ENCODE measurements around the gene PLCH1. TPM values are rescaled to one million over a fixed set of nuclear protein-coding genes. Genes with fewer than 3 reads are reported as not detected.
A peak's percentile ranks its signal among the peaks of the same experiment; 100 is the strongest.

The PLCH1 gene
- total and polyA plus RNA-seq, 9 of the 15 experiments (the other 6 are each of a cell fraction or from before 2014, with no cell fraction given) = 0.17 to 0.62 (median 0.40) TPM

DNA sequence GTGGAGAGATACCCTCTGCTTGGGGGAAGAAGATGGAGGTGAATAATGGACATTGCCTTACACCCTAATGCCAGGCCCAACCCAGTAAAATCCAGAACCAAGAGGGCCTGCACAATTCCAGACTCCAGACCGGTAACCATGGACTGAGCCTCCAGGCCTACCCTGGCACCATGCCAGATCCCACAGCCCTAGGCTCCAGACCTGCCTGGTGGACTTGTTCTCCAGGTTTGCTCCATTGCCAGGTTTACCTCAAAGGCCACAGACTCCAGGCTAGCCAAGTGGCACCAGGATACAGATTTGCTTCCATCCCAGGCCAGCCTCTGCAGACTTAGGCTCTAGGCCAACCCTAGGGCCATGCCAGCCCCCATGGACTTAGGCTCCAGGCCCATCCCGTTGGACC, 14.0 kb downstream of the PLCH1 start:
- CTCF ChIA-PET (ENCODE audit: low intra/inter-chr PET ratio) = no interaction called here
- Histone ChIP-seq H2AFZ (ENCODE audit: low read depth, low read length) (no peak overlapping the region), H3K4me1 (replicated peaks in 1 of 2; ENCODE audit: control insufficient read depth in 2 of 2, insufficient read depth in 2 of 2, low read length in 2 of 2) (no peaks in the 10 kb centered on the region), H3K4me3 (no peak overlapping the region), H3K27me3 (ENCODE audit: control insufficient read depth in 2 of 2, insufficient read depth in 2 of 2, low read length in 2 of 2) (no peaks in the 10 kb centered on the region), H3K9me3 (replicated peaks; ENCODE audit: control insufficient read depth, insufficient read depth, low read depth, low read length) (no peaks in the 10 kb centered on the region), H4K20me1 (replicated peaks; ENCODE audit: control insufficient read depth, insufficient read depth, low read length) (no peaks in the 10 kb centered on the region), H3K9me1 (ENCODE audit: control insufficient read depth, insufficient read depth, low read length) (no peaks in the 10 kb centered on the region), H3K4me2 (ENCODE audit: insufficient read depth, low read length) (no peak overlapping the region), H3K36me3 (ENCODE audit: control insufficient read depth, insufficient read depth, low read length) (no peaks in the 10 kb centered on the region), H3K9ac (ENCODE audit: insufficient read depth in 1 of 2, low read depth in 2 of 2, low read length in 2 of 2) (no peak overlapping the region), H3K27ac (ENCODE audit: extremely low read depth, low read depth, low read length) (no peak overlapping the region), H3K79me2 (ENCODE audit: control insufficient read depth, insufficient read depth, low read length) (no peaks in the 10 kb centered on the region)
- ATAC-seq (no peak; the same call in 2 of the 3 replicates), FAIRE-seq (no peak), DNase-seq (ENCODE audit: extremely low read depth in 1 of 4, low spot score in 3 of 4) (no peak)
- intact Hi-C loops (cut with micrococcal nuclease) = no loop called here
- in situ Hi-C loops (cut with MboI) = no loop called here
- POLR2A ChIA-PET = no interaction called here
- TF ChIP-seq NFIX (CRISPR knock-in tag; IDR thresholded peaks at IDR 0.05; ENCODE audit: low read depth) (peak; percentile 77), NFIC (IDR thresholded peaks at IDR 0.05) (peak; percentile 97), RFX7 (CRISPR knock-in tag; IDR thresholded peaks at IDR 0.05) (no peak), GTF2E2 (tag; IDR thresholded peaks at IDR 0.05) (no peak)
- BruUV-seq (replicated peaks) = no TSS peak
- WGBS (ENCODE audit: insufficient coverage, low coverage, missing lambda C conversion rate) = 22% methylated on average over 2 of the region's 2 CpGs

DNA sequence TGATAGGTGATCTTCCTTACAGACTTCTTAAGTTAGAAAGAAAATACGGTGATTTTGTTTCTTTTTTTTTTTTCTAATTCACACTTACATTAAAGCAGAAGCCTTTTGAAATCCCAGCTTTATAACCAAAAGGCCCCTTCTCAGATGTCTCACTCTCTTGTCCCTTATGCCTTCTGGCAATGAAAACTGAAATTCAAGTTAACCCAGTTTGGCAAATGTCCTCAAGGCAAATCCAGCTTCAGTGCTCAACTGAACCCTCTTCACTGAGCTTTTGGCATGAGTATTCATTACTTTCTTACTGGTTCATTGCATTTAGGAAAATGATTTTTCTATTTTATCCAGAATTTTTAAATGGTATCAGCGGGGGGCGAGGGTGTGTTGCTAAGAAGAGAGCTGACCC, 17.0 kb downstream of the PLCH1 start:
- Histone ChIP-seq H3K27me3 (ENCODE audit: control insufficient read depth in 2 of 2, insufficient read depth in 2 of 2, low read length in 2 of 2) (no peaks in the 10 kb centered on the region), H3K9me1 (ENCODE audit: control insufficient read depth, insufficient read depth, low read length) (no peaks in the 10 kb centered on the region), H2AFZ (ENCODE audit: low read depth, low read length) (no peak overlapping the region), H3K4me3 (no peak overlapping the region), H3K79me2 (ENCODE audit: control insufficient read depth, insufficient read depth, low read length) (no peaks in the 10 kb centered on the region), H3K27ac (ENCODE audit: extremely low read depth, low read depth, low read length) (no peak overlapping the region), H3K9ac (ENCODE audit: insufficient read depth in 1 of 2, low read depth in 2 of 2, low read length in 2 of 2) (no peak overlapping the region), H3K4me2 (ENCODE audit: insufficient read depth, low read length) (no peak overlapping the region), H3K36me3 (ENCODE audit: control insufficient read depth, insufficient read depth, low read length) (no peaks in the 10 kb centered on the region), H3K9me3 (replicated peaks; ENCODE audit: control insufficient read depth, insufficient read depth, low read depth, low read length) (no peaks in the 10 kb centered on the region), H4K20me1 (replicated peaks; ENCODE audit: control insufficient read depth, insufficient read depth, low read length) (no peaks in the 10 kb centered on the region), H3K4me1 (replicated peaks in 1 of 2; ENCODE audit: control insufficient read depth in 2 of 2, insufficient read depth in 2 of 2, low read length in 2 of 2) (no peaks in the 10 kb centered on the region)
- WGBS (ENCODE audit: insufficient coverage, low coverage, missing lambda C conversion rate) = 4% methylated on average over 3 of the region's 3 CpGs
- POLR2A ChIA-PET = no interaction called here
- in situ Hi-C loops (cut with MboI) = no loop called here
- no peak for FAIRE-seq
- BruUV-seq (replicated peaks) = no TSS peak
- CTCF ChIA-PET (ENCODE audit: low intra/inter-chr PET ratio) = no interaction called here
- ATAC-seq = no peak
- intact Hi-C loops (cut with micrococcal nuclease) = no loop called here
- no peak for DNase-seq (ENCODE audit: extremely low read depth in 1 of 4, low spot score in 3 of 4)
- TF ChIP-seq, protein P1, sequence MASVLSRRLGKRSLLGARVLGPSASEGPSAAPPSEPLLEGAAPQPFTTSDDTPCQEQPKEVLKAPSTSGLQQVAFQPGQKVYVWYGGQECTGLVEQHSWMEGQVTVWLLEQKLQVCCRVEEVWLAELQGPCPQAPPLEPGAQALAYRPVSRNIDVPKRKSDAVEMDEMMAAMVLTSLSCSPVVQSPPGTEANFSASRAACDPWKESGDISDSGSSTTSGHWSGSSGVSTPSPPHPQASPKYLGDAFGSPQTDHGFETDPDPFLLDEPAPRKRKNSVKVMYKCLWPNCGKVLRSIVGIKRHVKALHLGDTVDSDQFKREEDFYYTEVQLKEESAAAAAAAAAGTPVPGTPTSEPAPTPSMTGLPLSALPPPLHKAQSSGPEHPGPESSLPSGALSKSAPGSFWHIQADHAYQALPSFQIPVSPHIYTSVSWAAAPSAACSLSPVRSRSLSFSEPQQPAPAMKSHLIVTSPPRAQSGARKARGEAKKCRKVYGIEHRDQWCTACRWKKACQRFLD (CRISPR knock-in tag; IDR thresholded peaks at IDR 0.05) = no peak
- no peak for TF ChIP-seq CBX5 (IDR thresholded peaks at IDR 0.05; ENCODE audit: borderline replicate concordance, low read depth)
- TF ChIP-seq GABPB2 (CRISPR knock-in tag; conservative IDR thresholded peaks at IDR 0.05) = no peak
- no peak for TF ChIP-seq ZNF274 (IDR thresholded peaks at IDR 0.05; ENCODE audit: borderline replicate concordance, low read depth, low read length)
- TF ChIP-seq NFRKB (IDR thresholded peaks at IDR 0.05; ENCODE audit: low read depth) = no peak
- TF ChIP-seq FOXJ3 (CRISPR knock-in tag; IDR thresholded peaks at IDR 0.05) = no peak
- TF ChIP-seq KAT8 (IDR thresholded peaks at IDR 0.05; ENCODE audit: low read depth) = no peak
- TF ChIP-seq, protein P2, sequence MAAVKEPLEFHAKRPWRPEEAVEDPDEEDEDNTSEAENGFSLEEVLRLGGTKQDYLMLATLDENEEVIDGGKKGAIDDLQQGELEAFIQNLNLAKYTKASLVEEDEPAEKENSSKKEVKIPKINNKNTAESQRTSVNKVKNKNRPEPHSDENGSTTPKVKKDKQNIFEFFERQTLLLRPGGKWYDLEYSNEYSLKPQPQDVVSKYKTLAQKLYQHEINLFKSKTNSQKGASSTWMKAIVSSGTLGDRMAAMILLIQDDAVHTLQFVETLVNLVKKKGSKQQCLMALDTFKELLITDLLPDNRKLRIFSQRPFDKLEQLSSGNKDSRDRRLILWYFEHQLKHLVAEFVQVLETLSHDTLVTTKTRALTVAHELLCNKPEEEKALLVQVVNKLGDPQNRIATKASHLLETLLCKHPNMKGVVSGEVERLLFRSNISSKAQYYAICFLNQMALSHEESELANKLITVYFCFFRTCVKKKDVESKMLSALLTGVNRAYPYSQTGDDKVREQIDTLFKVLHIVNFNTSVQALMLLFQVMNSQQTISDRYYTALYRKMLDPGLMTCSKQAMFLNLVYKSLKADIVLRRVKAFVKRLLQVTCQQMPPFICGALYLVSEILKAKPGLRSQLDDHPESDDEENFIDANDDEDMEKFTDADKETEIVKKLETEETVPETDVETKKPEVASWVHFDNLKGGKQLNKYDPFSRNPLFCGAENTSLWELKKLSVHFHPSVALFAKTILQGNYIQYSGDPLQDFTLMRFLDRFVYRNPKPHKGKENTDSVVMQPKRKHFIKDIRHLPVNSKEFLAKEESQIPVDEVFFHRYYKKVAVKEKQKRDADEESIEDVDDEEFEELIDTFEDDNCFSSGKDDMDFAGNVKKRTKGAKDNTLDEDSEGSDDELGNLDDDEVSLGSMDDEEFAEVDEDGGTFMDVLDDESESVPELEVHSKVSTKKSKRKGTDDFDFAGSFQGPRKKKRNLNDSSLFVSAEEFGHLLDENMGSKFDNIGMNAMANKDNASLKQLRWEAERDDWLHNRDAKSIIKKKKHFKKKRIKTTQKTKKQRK (IDR thresholded peaks at IDR 0.05; ENCODE audit: borderline replicate concordance, low read depth, low read length) = no peak

All from K562 (cell line).